Endothelial cell of hepatic sinusoid (primary cell): ENCODE results near the gene MIB2.
"Not testable (repeated sequence)": the region's sequence is repeated elsewhere in the genome, so short reads cannot be mapped to it uniquely, and the experiment has no call there.

Experiments
- in situ Hi-C: cut with HindIII; loops from 2 replicates; pipeline ENCODE4 v1.10.0; 2017; ENCODE audit warnings: low sequenced_read_pairs

Gene MIB2

DNA sequence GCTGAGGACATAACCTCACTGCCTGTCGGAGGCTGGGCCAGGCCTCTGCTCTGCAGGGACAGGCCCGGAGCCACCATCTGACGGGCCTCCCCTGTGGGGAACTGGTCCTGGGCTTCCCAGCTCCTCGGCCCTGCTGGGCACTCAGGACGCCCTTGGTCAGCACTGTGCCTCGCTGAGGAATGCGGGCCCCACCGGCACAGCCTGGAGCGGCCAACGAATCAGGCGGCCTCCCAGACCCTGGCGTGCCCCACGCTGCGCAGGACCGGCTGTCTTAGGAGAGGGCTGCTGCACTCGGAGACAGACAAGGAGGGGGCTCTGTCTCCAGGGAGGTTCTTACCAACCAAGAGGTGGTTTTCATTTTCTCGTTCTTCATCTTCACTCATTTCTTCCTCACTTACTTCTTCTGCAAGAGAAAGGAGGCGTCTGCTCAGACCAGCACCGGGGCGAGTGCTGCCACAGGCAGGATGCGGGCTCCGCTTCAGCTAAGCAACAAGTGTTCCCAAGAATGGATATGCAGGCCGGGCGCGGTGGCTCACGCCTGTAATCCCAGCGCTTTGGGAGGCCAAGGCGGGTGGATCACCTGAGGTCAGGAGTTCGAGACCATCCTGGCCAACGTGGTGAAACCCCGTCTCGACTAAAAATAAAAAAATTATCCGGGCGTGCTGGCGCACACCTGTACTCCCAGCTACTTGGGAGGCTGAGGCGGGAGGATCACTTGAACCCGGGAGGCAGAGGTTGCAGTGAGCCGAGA is 25.6 kb downstream of the MIB2 start:
- in situ Hi-C loops, result not testable (repeated sequence)

DNA sequence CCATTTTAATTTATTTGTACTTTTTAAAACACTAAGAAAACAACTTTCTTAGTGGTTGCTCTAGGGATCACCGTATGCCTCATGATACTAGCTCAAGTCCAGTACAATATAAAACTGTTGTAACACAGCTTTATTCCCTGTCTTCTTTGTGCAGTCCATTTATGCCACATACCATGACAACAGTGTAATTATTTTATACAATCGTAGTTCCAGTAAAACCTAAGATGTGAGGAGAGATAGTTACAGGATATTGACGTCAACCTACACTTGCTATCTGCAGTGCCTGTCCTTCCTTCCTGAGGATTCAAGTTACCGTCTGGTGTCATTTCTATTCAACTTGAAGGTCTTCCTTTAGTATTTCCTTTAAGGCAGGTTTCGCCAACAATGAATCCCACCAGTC is 31.0 kb downstream of the MIB2 start:
- in situ Hi-C loops, result not testable (repeated sequence)

DNA sequence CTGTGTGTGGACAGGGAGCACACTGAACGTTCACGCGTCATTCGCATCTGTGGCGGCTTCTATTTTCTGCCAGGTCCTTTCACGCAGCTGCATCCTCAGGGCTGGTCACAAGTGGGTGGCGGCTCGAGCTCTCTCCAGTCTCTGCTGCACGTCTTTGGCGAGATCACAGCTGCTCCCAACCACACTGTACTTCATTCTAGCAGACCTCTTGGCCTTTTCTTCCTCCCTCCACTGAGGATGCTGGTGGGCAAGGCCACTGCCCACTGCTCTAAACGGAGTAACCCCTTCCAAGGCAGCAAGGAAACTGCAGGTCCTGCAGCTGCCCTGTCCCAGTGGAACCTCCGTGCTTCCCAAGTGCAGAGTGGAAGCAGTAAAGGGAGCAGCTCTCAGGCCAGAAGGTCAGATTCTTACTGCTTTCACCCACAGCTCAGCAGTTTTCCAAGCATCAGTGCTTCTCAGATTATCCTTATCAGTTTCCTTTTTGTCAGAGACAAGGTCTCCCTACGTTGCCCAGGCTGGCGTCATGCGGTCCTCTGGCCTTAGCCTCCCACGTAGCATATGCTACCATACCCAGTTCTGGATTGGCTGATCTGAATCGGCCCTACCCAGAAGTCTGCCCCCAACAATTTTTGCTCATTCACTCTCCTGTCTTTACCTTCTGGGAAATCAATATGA is 32.4 kb downstream of the MIB2 start:
- in situ Hi-C loops, result not testable (repeated sequence)

DNA sequence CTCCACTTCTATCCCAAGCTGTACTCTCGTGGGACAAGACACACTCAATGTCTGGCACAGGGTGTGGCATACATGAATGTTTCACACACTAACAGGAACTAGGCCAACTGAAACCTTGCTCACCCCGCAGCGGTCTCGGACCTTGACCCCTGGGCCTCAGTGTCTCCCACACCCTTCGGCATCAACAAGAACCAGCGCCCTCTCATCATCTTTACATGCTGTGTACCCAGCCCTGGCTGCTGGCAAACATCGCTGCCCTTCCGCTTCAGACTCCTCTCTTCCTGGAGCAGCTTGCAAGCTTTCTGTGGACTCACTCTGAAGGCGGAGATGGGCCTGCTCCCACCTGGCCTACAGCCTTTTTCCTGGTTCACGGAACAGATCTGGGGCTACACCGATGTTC is 33.0 kb downstream of the MIB2 start:
- in situ Hi-C loops, result not testable (repeated sequence)

DNA sequence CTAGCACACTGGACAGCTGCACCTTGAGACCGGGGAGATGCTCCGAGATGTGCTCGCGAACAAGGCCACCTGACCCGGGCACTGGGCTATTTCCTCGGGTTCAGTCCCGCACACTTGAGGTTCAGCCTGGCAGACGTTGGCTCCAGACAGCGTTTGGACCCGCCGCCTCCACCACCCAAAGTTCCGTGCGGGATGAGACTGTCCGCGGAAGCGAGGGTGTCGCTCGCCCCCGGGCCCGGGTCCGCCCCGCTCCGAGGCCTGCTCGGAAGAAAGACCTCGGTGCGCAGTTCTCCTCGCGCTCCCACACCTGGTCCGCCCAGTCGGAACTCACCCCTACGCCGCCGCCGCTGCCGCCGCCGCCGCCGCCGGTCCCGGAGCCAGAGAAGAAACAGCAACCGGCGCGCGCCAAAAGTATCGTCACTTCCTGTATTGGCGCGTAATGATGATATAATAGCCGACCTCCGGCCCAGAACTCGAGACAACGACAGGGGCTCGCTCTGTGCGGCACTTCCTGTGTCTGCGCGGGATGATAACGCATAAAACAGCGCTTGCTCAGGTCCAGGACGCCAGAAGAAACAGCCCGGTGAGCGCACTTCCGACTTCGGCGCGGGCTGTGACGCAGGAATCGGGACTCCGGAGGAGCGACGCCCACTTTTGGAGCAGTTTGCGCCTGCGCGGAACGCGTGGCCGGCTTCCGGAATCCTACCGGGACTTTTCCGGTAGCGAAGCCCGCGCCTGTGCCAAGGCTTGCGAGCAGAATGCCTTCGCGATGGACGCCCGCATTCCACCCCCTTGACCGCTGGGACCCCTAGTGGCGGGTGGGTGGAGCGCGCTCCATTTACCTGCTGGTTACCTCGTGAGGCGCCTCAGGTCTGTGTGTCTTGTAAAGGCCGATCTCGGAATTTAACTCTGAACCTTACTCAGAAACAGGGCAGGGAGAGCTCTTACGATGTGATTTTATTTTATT is 43.6 kb downstream of the MIB2 start, which contains the start of gene CDK11B:
TSS of gene CDK11B (minus strand) at position 422 of the 967 bp plus-strand sequence. CDS start 1,519 bp downstream, outside the sequence.
- in situ Hi-C loops, result not testable (repeated sequence)

DNA sequence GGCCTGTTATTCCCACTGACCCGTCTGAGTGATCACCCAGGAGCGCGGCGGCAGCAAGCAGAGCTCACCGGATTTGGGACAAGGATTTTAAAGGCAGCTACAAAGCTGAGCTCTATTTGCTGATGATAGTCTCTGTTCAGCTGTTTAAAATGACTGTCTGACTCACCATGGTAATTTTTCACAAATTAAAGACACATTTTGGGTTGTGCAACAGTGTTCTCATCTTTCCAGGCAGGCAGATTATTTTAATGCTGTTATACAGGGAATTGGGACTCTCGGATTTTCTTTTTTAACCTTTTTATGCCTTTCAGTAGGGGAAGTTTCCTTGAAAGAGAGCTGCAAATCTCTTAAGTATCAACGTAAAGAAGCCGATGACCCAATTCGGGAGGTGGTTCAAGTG is 47.1 kb downstream of the MIB2 start:
- in situ Hi-C loops, result not testable (repeated sequence)

DNA sequence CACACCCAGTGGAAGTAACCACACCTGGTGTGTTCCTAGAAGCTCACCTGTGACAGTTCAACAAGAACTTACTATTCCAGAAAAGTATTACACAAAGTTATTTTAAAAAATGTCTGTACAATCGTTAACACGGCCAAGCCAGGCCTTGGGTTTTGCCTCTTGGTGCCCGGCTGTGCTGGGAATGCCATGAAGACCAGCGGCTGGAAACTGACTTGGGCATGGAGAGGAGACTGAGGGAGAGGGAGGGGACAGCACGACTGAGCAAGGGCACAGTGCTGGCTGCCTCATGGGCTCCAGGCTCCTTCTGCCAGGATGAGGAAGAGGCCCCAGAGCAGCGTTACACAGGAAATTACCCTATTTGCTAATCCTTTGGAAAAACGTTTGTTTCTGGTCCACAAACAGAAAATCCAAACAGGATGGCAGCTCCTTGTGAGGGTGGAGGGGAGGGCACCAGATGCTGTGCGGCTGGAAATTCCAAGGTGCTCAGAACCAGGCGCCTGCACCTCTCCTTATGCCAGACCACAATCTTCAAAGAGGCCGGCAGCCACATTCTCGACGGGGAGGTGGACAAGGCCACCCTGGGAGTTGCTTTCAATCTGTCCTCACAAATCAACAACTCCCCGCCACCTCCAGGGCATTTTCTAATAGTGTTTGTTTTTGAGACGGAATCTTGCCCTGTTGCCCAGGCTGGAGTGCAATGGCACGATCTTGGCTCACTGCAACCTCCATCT is 47.7 kb downstream of the MIB2 start:
- in situ Hi-C loops, result not testable (repeated sequence)

DNA sequence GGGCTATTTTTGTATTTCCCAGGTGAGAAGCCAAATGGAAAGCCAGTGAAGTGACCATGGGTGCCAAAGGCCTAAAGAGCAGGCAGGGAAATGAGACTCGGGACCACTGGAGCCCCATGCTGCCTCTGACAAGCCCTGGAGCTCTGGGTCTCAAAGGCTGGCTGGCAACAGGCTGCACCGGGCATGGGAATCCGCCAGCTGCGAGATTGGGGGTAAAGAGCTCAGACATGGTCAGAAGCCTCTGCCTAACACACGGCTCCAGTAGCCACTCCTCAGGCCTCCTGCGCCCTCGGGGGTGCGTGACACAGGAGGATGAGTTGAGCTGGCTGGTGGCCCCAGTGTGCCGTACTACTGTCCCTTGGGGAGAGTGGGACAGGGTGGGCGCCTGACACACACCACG is 49.0 kb downstream of the MIB2 start:
- in situ Hi-C loops, result not testable (repeated sequence)

DNA sequence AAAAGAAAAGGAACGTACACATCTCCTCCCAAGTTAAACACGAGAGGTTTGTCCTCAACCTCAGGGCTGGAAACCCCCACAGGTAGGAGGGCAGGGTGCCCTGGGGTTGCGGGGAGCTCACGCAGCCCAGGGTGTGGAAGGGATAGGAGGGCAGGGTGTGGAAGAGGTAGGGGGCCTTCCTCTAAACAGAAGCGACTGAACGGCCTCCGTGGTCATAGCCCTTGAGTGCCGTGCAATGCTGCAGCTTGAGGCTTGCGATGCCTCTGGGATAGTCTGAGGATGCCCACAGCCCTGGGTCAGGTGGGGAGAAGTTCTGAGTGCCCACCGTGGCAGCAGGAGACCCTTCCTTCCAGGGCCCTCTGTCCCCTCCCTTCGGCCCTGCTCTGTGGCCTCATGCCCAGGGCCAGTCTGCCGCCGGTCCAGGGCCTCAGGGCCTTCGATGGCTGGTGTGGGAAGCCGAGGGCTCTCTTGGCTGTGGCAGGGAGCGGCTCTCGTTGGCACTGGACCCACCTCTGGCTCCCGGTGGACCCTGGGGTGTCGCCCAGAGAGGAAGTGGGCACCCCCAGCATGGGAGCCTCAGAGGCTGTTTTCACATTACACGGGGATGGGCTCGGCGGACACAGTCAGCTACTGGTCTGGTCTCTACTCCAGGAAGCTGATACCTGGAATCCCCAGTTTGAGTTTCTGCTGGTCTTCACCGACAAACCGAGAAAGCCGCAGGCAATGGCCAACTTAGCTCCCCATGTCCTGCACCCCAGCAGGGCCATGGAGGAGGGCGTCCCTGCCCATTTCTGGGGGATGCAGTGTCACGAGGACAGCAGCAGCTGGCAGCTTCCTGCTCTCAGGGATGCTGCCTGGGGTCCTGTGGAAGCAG is 49.9 kb downstream of the MIB2 start:
- in situ Hi-C loops, result no loop called here

DNA sequence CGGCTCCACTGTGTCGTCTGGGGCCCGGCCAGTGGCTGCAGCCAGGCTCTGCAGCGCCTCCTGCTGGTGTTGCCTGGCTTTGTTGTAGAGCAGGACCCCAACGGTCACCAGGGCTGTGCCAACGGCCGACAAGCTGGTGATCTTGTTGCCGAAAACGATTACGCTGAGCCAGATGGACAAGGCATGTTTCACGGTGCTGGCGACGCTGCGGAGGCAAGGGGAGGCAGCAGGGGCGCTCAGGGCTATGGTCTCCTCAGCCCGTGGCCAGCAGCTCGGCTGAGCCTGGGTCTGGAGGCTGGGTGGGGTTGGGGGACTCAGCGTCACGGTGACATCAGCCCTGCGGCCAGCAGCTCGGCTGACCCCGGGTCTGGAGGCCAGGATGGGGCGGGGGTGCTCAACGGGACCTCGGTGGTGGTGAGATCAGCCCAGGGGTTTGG is 50.5 kb downstream of the MIB2 start:
- in situ Hi-C loops, result no loop called here

DNA sequence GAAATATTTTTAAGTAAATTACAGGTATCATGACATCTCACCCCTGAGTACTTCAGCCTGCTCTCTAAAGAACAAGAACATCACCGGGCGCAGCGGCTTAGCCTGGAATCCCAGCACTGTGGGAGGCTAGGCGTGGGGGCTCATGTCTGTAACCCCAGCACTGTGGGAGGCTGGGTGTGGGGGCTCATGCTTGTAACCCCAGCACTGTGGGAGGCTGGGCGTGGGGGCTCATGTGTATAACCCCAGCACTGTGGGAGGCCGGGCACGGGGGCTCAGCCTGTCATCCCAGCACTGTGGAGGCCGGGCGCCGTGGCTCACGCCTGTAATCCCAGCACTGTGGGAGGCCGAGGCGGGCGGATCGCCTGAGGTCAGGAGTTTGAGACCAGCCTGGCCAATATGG is 51.2 kb downstream of the MIB2 start:
- in situ Hi-C loops, result no loop called here

DNA sequence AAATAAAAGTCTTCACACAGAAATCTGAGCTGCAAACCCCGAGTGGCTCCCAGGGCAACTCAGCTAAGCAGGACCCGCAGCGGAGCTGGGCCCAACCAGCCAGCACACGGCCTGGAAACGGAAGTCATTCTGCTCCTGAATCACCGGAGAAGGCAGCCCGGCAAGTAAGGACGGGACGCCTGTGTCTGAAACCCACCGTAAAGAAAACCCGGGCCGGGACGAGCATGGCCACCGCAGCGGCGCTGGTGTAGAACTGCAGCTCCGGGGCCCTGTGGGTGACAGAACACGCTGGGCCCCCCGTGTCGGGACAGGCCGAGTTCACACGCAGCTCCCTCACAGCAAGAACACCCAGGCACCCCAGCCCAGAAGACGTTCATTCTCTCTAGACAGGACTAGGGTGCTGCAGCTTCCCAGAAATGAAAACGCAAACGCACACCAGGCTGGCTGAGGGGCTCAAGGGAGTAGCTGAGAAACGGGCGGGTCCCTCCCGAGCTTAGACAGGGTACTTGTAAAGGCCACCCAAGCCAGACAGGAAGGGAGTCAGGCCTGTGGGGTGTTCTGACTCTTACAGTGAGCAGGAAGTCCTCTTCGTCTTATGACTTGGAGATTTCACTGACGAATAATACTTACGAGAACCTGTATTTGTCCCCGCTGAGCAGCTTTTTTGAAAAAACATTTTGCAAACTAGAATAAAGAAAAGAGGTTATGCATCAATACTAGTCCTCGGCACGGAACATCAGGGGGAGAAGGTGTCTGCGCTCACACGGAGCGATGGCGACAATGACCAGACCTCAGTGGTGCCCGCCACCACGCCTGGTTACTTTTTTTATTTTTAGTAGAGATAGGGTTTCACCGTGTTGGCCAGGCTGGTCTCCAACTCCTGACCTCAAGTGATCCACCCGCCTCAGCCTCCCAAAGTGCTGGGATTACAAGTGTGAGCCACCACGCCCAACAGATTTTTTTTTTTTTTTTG is 54.5 kb downstream of the MIB2 start:
- in situ Hi-C loops, result no loop called here

DNA sequence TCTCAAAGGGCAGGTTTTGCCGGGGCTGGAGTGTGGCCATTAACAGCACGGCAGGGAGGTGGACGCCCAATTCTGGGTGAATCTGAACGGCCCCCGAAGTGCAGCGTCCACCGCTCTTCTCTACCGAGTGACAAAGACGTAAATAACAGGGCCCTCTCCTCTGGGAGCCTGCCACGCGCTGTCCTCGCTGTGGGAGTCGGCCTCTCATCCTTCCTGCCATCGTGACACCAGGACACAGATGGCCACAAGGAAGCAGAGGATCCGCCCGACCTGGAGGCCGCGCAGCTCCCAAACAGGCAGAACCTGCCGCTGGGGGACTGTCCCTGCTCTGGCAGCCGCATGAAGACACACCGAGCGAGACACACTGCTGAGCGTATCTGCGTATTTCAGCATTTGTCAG is 55.6 kb downstream of the MIB2 start:
- in situ Hi-C loops, result no loop called here

DNA sequence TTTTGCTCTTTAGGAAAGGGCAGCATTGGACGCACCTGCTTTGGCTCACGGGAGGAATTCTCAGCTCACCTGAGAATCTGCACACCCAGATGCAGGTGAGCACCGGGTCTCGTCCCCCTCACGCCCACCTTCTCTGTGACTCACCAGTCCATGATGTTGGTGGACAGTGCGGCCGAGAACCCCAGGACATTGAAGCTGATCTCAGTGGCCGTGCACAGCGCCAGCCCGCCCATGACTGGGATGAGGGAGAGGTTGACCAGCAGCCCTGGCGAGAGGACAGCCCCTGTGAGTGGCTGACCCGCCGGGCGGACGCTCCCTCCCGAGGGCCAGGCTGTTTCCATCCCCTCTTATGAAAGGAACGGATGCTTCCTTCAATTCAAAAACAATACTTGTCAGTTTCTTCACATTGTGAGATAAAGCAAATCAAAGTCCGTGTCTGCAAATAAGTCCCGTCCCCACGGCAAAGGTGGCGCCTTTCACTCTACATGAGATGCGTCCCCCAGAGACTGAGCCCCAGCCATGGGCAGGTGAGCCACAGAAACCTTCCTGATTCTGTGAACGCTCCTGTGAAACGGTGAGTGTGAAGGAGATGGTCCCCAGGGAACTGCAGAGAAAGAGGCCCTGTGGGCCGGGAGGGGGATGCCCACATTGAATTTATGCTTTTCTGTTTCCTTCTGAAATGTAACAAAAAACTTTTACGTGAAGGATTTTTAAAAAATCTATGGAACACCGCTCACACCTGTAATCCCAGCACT is 56.2 kb downstream of the MIB2 start:
- in situ Hi-C loops, result no loop called here

DNA sequence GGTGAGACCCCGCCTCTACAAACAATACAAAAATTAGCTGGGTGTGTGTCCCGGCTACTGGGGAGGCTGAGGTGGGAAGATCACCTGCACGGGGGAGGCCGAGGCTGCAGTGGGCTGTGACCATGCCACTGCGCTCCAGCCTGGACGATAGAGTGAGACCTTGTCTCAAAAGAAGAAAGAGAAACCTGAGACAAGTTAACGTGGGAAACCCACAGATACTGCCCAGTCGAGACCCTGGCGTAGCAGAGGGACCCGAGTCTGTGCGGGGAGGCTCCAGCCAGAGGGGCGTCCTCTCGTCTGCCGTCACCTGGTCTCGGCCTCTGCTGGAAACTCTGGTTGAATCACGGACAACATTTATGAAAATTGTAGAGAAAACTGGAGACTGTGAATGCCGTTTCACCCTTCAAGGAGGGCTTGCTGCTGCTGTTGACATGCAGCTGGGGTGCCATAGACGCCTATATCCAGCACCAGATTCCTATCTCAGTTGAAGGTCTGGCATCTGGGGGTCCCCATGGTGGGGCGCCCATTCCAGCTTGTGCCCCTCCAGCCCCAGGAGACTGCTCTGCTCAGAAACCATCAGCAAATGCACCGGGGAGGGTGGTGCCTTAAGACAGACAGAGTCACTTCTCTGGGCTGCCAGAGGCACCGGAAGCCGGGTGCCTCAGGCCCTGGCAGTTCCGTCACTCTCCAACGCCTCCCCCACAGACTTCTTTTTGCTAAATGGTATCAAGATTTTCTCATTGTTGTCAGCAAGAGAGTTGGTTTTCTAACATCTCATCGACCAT is 57.1 kb downstream of the MIB2 start:
- in situ Hi-C loops, result no loop called here

DNA sequence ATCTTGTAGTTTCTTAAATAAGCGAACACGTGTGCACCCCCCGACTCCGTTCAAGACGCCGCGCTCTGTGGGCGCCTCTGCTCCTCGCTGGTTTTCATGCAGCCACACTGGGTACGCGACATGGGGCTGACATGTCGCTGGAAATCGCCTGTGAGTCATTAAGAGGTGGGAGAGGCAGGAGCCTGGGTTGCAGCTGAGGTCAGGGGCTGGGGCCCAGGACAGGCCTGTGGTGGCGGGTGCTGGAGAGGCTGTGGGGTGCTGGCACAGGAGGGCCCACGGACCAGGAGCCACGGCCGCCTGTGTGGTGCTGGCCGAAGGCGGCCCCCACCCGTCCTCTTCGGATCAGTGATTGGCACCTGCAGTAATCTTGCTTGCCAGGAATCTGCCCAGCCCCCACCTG is 59.5 kb downstream of the MIB2 start:
- in situ Hi-C loops, result not testable (repeated sequence)

DNA sequence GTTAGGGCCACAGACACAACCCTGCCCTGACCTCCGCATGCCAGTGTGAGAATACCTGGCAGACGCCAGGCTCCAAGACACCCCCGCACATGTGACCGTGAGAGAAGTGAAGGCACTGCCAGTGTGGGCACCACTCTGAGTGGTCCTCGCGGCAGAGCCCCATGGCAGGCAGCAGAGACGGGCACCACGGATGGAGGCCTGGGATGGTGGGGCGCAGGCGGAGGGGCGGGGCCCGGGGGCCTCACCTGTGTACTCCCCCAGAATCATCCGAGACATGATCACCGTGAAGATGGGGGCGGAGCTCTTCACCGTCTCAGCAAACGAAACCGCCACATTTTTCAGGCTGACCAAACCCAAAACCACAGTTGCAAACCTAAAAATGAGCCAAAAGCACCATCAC is 59.9 kb downstream of the MIB2 start:
- in situ Hi-C loops, result not testable (repeated sequence)
